IPS-NIHi7 (cell line): ENCODE measurements around the gene TMEM74B.
"Not testable (repeated sequence)": the region's sequence is repeated elsewhere in the genome, so short reads cannot be mapped to it uniquely, and the experiment has no call there.

Experiments
- DNase-seq: peaks from one replicate; pipeline ENCODE4 v3.0.0; 2012; ENCODE audit warnings: mixed read lengths; ENCODE audit errors: extremely low spot score

Gene TMEM74B

DNA sequence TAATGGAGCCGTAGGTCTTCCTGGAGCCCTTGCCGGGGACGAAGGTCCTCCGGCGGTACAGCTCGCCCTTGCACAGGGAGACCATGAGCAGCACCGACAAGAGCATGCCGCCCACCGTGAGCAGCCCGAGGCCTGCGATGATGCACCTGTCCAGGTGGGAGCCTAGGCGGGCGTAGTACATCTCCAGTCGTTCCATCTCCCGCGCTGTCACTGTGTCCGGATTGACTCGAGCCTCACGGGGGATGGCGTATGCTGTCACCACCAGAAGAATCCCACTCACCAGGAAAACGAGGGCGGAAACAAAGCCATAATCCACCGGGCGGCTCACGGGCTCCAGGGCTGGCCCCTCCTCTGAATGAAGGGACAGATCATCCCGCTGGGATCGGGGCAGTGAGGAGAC is 3.8 kb downstream of the TMEM74B start:
- DNase-seq = no peak

DNA sequence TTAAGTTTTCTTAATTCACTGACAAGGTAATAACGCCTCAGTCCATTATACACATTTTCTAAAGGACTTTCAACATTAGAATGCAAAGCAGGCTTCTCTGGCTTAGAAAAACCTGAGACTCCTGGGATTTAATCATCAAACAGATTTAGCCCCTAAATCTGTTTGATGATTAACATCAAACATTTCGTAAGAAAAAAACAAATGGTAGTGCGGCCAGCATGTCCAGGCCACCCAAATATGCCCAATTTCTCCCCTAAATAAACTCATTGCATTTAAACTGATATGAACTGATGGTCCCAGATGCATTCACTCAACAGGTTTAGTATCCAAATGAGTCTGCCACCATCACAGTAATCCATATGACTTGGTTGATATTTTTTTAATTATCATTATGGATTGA is 6.2 kb downstream of the TMEM74B start:
- no peak for DNase-seq

DNA sequence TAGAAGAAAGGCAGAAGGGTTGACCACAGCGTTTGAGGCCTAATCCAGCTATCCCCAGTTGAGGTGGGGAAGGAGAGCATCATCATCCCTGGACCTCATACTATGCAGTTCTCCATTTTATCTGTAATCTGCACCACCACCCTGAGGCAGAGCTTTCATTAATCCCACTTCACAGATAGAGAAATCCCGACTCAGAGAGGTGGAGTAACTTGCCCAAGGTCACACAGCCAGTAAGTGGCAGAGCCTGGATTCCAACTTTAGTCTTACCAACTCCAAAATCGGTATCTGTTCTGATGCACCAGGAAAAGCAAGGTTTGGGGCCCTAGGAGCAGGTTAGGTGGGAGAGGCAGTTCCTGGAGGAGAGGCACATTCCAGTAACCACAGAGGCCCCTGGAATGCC is 6.7 kb downstream of the TMEM74B start:
- DNase-seq = no peak

DNA sequence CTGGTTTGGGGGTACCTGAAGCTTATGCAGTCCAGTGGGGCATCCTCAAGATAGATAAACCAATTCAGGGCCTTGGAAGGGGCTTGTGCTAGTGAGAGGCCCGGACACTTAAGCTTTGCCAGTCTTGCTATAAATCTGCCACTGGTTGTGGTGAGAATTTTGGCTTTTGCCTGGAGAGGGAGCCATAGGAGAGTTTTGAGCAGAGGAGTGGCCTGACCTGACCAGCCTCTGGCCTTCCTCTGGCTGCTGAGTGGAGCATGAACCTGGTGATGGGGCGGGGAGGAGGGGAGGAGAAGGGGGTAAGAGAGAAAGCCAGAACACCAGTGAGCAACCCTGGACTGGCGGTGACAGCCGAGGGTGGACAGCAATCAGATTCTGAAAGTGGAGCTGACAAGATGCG is 7.1 kb downstream of the TMEM74B start:
- DNase-seq = peak; percentile 82

DNA sequence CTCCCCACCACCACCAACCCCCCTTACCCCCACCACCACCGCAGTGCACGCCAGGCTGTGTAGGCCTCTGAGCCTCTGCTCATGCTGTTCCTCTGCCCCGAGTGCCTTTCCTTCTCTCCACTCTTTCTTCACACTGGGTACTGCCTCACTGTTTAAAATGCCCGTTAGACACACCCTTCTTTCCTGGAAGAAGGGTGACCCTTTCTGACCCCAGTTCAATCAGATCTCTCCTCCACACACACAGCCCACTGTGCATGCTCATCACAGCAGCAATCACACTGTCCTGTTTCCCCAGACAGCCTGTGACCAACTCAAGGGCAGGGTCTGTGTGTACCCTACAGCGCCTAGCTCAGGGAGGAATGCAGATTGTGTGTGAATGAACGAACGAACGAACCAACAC is 10.0 kb downstream of the TMEM74B start:
- no peak for DNase-seq

DNA sequence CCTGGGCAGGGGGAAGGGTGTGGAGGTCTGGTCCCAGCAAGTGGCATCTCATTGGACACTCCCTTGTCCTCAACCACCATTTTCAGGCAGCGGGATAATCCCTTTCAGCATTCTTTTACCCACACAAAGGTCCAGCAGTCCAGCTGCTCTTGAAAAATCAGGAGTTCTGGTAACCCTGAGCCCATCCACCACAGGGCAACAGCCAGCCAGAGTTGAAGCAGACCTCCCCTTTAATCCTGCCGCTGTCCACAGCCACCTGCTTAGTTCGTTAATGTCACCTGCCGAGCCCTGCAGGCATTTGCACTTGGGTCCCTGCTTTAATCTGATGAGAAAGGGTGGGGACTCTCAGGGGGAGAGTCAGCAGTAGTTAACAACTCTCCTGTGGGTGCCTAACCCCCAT is 11.1 kb downstream of the TMEM74B start:
- no peak for DNase-seq

DNA sequence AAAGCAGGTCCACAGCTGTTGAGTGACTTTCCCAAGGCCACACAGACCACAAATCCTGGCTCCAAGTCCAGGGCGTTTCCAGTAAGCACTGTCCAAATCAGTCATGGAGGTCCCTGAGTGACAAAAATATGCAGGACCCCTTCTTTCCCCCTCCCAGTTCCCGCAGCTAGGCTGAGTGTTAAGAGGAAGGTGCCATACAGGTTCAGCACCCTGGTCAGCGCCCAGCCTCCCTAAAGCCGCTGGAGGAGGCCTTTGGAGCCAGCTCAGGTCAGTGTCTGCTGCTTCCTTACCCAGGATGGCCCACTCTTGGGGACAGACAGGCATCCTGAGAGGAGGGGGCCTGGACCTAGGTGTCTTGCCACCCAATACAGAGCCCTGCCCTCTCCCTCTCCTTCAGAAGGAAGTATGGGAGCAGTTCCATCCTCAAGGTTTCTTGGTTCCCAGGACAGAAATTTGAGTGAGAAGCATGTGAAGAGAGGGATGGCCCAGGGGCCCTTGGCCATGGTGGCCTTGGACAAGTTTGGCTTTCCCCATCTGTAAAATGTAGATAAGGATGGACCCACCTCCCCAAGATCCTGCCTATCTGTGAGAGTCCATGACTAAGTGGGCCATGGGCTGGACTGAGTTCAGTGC is 13.2 kb downstream of the TMEM74B start:
- peak; percentile 87 for DNase-seq

DNA sequence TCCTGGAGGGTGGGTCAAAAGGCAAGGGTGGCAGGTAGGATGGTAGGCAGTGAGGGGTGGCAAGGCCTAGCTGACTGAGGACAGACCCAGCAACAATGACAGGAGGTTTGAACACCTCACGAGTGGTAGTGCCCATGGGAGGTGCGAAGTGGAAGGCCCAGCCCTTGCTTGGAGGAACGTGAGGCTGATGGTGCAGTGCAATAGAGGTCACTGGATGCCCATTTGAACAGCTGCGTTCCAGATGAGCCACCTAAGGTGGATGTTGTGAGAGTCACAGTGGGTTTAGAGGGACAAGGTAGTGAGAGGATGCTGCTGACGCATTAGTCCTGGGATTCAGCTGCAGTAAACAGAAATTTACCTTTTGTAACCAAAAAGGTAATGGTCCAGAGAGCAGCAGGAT is 15.6 kb downstream of the TMEM74B start:
- DNase-seq = no peak

DNA sequence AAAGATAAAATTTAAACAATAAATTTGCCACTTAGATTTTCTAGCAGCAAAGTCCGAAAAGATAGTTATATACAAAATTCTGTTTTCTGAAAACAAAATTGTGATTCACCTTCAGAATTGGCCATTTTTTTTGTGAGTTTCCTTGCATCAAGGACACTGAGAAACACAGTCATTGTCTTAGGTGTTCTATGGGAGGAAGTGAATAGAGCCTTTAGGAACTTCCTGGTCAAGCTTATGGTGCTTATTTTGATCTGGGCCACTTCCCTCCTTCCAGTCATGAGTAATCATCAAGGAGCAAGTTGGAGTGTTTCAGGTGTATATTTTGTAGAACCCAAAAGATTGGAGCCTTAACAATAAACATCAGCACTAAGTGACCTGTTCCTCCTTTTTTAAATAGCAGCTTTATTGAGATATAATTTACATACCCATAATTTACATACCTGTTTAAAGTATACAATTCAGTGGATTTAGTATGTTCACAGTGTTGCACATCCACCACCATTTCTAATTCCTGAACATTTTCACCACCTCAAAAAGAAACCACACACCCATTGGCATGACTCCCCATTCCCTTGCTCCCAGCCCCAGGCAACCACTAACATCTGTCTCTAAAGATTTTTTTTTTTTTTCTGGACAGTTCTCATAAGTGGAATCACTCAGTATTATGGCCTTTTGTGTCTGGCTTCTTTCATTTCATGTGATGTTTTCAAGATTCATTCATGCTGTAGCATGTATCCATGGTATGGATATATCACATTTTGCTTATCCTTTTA is 17.6 kb downstream of the TMEM74B start:
- no peak for DNase-seq

DNA sequence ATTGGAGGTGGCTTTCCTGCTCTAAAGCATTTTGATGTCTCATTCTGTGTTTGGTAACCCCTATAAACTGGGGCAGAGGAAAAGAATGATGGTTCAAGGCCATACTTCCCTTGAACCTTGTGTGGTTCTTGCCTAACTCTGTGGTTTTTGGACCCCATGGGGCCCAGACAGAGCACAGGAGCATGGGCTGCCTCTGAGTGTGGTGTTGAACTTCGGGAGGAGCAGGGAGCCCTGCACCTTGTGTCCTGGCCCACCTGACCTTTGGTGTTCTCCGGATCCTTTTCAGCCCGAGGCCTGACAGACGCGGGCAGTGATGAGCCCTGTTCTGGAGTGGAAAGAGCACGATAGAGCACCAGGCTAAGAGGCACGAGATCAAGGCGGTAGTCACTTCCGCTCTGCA is 18.8 kb downstream of the TMEM74B start:
- no peak for DNase-seq

DNA sequence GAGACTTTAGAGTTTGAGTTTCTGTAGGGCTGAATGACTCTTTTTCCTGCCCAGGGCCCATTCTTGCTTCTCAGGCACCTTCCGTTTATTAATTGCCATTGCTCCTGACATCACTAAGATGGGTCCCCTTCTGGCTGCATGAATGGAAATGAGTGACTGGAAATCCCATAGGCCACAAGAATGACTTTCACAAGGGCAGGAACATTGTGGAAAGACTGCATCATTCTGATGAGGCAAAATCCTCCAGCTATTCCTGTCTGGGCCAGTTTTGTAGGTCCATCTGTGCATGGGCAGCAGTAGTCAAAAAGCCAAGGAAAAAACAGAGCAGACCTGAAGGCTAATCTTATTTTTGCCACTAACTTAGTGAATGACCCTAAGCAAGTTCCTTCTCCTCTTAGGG is 19.3 kb downstream of the TMEM74B start:
- no peak for DNase-seq

DNA sequence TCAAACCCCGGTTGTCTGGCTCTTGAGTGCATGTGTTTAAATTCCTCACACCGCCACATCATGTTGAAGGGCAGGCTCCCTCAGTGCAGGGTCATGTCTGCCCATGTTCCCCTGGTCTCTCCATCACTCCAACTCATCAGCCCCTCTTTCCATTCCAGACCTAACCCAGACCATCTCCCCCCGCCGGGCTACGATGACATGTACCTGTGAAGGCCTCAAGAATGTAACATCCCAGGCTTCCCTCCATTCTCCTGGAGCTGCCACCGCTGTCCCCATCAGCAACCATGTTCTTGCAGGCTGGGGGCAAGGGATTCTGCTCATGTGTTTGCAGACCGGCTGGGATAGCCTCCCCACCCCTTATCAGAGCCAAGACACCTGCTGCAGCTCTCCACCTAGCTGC is 19.9 kb downstream of the TMEM74B start:
- no peak for DNase-seq

DNA sequence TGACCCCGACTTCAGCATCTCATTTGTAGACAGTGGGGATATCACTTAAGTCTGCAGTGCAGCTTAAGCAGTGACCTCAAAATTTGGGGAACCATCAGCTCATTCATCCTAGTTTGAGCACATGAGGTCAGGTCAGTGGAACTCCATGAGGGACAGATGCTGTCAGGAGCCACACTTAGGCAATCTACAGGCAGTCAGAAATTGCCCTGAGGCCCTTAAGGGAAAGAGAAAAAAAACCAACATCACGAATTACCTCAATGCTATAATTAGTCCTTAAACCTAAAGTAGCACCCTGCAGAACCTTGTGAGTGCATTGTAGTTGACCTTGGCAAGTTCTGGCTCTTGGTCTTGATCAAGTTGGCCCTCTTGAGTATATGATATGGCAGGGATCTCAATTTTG is 21.1 kb downstream of the TMEM74B start:
- no peak for DNase-seq

DNA sequence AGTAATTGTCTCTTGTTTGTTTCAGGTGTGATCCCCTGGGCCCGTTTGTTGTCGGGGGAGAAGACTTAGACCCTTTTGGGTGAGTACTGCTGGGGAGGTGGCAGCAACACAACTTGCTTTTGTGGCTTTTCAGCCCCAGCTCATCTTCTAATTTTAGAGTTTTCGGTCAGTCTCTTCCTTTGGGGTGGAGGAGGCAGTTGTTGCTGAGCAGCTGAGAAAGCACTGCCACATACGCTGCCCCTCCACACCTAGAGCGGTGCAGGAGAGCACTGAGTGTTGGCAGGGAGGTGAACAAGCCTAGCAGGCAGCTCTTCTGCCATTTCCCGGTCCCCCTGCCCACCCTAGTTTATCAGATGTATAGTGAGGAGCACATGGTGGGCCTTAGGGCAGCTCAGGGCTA is 21.7 kb downstream of the TMEM74B start:
- no peak for DNase-seq

DNA sequence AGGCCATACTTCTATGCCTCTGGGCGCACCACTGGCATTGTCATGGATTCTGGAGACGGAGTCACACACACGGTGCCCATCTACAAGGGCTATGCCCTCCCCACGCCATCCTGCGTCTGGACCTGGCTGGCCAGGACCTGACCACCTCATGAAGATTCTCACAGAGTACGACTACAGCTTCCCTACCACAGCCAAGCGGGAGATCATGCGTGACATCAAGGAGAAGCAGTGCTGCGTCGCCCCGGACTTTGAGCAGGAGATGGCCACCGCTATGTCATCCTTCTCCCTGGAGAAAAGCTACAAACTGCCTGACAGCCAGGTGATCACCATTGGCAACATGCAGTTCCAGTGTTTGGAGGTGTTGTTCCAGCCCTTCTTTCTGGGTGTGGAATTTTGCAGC is 23.8 kb downstream of the TMEM74B start:
- DNase-seq = no peak

DNA sequence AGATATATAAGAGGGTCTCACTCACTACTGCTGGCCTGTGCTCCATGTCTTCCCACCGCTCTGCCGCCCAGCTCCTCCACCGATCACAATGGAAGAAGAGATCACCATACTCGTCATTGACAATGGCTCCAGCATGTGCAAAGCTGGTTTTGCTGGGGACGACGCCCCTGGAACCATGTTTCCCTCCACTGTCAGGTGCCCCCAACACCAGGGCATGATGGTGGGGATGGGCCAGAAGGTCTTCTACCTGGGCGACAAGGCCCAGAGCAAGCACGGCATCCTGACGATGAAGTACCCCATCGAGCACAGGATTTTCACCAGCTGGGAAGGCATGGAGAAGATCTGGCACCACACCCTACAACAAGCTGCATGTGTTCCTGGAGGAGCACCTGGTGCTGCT is 24.3 kb downstream of the TMEM74B start:
- no peak for DNase-seq

DNA sequence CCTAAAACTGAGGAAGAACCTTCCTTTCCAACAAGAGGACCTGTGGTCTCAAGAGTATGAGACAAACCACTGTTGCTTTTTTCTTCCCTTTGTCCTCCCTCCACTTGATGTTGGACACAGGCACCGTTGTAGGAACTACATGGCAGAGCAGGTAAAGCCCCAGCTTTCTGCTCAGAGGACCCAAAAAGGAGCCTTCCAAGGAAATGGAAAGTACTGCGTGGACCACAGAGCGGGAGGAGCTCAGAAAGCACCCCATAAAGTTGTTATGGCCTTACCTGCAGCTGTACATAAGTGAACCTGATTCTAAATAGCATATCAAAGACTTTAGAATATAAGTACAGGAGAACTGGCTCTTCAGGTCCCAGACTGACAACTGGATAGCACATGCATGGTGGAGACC is 29.4 kb downstream of the TMEM74B start:
- no peak for DNase-seq

DNA sequence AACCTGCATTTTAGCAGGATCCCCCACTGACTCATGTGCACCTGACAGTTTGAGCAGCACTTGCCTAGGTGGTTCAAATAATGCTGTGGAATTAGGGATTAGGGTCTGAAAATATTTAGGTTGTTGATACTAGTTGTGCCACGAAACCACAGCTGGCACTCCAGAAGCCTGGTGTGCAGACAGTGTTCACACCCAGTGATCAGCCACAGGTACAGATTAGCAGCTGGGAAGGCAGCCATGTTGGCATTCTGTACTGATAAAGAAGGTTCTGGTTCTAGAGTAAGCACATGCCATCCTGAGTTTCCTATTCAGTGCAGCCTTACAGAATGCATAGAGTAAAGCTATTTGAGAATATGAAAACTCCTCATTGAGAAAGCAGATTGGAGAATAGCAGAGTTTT is 30.1 kb downstream of the TMEM74B start:
- no peak for DNase-seq

DNA sequence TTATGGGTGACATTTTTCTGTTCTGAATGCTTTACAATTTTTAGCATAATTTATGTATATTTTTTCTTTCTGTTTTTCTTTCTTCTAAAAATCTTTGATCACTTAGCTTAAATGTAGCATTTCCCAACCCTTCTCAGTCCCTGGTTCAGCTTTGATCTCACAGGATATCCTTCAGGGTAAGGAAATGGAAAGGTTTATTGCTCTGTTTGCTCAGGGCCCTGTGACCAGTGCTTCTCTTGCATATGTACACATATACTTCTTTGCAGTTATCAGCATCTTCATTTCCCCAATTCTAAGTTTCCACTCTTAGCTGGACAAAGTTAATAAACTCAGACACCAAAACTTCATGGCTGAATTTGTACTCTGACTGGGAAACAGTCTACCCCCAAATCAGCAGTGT is 30.6 kb downstream of the TMEM74B start:
- no peak for DNase-seq

DNA sequence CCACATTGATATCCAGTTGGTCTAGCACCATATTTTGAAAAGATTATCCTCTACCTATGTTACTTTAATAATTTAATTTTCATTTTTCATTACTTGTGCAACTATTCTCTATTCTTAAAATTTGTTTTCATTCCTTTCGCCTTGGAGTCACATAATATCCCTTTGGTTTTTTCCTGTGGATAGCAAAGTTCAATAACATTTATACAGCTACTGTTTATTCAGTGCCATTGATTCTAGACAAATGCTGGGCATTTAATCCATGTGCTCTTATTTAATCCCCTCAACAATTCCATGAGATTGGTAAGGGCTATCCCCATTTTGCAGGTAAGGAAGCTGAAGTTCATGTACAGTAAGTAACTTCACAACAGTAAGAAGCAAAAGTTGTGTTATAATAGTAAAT is 33.8 kb downstream of the TMEM74B start:
- DNase-seq = no peak

DNA sequence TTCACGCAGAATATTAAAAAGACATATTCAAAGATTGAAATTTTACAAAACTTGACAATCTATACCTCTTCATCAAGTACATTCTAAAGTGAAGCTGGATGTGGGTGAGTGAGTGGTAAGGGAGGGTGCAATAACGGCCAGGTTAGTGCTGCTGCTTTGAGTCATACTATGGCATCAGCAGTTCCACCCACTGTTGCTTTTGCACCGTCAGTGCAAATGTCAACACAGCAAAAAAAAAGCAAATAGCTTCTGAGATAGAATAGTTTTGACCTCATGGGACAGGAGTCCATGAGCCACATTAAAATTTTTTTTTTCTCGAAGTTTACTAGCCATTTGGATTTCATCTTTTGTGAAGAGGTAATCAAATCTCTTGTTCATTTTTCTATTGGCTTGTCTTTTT is 34.6 kb downstream of the TMEM74B start:
- no peak for DNase-seq

DNA sequence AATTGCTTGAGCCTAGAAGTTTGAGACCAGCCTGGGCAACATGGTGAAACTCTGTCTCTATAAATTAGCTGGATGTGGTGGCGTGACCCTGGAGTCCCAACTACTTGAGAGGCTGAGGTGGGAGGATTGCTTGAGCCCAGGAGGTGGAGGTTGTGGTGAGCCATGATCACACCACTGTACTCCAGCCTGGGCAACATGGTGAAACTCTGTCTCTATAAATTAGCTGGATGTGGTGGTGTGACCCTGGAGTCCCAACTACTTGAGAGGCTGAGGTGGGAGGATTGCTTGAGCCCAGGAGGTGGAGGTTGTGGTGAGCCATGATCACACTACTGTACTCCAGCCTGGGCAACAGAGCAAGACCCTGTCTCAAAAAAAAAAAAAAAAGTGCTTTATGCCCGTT is 35.0 kb downstream of the TMEM74B start:
- not testable (repeated sequence) for DNase-seq

DNA sequence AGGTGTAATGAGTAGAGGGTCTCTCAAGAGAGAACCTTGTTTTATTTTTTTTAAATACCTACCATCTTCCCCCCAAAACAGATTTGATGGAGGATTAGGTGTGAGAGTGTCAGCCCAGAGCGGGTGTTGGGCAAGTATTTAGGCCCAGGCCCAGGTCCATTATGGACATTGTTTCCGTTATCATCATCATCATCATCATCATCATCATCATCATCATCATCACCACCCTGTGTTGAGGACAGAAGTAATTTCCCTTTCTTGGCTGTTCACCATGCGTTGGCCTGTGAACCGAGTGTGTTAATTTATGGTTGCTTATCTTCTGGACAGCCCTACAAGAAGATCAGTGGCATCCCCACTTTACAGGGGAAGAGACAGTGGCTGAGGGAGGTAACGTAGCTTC is 37.8 kb downstream of the TMEM74B start:
- DNase-seq = no peak
